ENCODE measurements around the gene SUSD5. TPM values are rescaled to one million over a fixed set of nuclear protein-coding genes. Genes with fewer than 3 reads are reported as not detected.

SUSD5 gene
- total and polyA plus RNA-seq, 10 donors = 0.33 to 4.5 (median 0.97) TPM

DNA sequence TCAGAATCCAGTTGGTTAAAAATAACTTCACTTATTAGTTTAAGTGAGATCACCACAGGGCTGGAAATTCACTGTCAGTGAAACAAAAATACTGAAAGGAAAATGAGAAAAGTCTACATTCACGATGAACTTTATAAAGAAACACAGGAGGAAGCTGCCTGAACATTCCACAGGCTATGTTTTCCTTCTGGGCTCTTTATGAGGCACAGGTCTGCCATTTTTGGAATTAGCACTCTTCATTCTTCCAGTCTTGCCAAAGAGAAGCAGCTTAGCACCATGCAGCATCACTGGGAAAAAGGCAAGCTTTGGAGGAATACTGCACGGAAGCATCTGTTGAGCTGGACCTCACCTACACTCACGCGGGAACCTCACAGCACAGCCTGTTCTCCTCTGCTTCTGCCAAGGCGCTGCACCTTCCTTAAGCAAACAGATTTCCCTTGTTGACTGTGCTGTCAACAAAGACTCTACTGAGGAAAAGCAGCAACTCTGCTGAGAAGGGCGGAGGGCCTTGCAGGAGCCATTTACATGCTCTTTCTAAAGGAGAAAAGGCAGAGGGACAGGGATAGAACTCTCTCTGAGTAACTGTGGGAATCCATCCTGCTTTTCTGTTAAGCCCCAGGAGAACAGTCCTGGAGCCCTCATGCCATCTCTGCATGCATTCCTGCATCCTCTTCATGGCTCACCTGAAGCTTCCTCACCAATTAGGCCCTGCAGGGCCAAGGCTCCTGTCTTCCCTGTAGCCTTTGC is 15.7 kb downstream of the SUSD5 start:
- WGBS, 5 donors = 73 to 80% (median 76%) methylated on average over 6 of the region's 6 CpGs
- Histone ChIP-seq H3K36me3 (no peaks in the 10 kb centered on the region), H3K4me1 (no peaks in the 10 kb centered on the region), H3K27me3 (replicated peaks in 1 of 7) (no peaks in the 10 kb centered on the region), H3K4me3 (no peak overlapping the region), H3K27ac (no peak overlapping the region), H3K9me3 (no peaks in the 10 kb centered on the region)
- intact Hi-C loops (cut with DNase I; ENCODE audit: low total_unique reads) = no loop called here
- TF ChIP-seq, protein P1, sequence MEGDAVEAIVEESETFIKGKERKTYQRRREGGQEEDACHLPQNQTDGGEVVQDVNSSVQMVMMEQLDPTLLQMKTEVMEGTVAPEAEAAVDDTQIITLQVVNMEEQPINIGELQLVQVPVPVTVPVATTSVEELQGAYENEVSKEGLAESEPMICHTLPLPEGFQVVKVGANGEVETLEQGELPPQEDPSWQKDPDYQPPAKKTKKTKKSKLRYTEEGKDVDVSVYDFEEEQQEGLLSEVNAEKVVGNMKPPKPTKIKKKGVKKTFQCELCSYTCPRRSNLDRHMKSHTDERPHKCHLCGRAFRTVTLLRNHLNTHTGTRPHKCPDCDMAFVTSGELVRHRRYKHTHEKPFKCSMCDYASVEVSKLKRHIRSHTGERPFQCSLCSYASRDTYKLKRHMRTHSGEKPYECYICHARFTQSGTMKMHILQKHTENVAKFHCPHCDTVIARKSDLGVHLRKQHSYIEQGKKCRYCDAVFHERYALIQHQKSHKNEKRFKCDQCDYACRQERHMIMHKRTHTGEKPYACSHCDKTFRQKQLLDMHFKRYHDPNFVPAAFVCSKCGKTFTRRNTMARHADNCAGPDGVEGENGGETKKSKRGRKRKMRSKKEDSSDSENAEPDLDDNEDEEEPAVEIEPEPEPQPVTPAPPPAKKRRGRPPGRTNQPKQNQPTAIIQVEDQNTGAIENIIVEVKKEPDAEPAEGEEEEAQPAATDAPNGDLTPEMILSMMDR (IDR thresholded peaks at IDR 0.05 in 8 of 11, conservative IDR thresholded peaks at IDR 0.05 in 3 of 11) = no peak
- TF ChIP-seq POLR2AphosphoS5 (IDR thresholded peaks at IDR 0.05) = no peak
- no peak for TF ChIP-seq POLR2A (IDR thresholded peaks at IDR 0.05)
- no peak for DNase-seq

DNA sequence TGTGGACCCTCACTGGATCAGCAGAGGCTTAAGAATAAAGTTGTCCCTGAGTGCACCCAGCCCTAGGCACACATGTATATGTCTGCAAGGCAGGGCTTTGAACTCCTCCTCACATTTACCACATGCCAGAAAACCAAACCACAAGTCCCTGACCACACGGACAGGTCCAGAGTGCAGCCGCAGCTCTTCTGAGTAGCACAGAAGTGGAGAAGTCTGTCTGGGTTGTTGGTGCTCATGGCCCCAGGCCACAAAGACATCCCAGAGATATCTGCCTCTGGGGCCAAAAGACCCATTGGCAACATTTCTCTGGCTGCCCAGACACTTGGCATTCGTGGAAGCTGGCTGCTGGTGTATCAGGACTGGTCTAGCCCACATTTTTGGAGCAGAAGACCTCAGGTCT is 17.4 kb downstream of the SUSD5 start:
- Histone ChIP-seq H3K9me3 (no peaks in the 10 kb centered on the region), H3K27me3 (replicated peaks in 1 of 7) (no peaks in the 10 kb centered on the region), H3K4me1 (no peaks in the 10 kb centered on the region), H3K27ac (no peak overlapping the region), H3K36me3 (no peaks in the 10 kb centered on the region), H3K4me3 (no peak overlapping the region)
- intact Hi-C loops (cut with DNase I; ENCODE audit: low total_unique reads) = no loop called here
- 67 to 91% (median 74%) methylated on average over 3 of the region's 3 CpGs for WGBS, 5 donors
- no peak for DNase-seq
- TF ChIP-seq, protein P1 (IDR thresholded peaks at IDR 0.05 in 8 of 11, conservative IDR thresholded peaks at IDR 0.05 in 3 of 11) = no peak
- TF ChIP-seq POLR2AphosphoS5 (IDR thresholded peaks at IDR 0.05) = no peak
- no peak for TF ChIP-seq POLR2A (IDR thresholded peaks at IDR 0.05)

DNA sequence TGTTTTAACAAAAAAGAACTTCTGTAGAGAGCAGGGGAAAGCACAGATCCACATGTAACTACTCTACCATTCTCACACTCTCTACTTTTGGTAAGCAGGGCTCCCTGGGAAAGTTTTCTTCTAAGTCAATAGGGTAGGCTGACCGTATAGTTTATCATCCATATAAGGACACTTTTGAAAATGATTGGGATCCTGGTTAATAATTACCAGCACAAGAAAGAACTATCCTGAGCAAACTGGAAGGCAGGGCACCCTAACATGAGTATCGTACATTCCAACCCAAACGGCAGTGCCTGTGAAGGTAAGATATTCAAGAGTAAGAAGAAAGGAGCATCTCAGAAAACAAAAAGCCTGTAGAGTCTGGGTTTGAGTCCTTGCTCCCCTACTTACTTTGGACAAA is 22.1 kb downstream of the SUSD5 start:
- no peak for DNase-seq
- H3K4me3 ChIP-seq = no peak overlapping the region
- H3K27me3 ChIP-seq (replicated peaks in 1 of 7) = no peaks in the 10 kb centered on the region
- TF ChIP-seq POLR2AphosphoS5 (IDR thresholded peaks at IDR 0.05) (no peak), POLR2A (IDR thresholded peaks at IDR 0.05) (no peak)
- TF ChIP-seq, protein P1 (IDR thresholded peaks at IDR 0.05 in 8 of 11, conservative IDR thresholded peaks at IDR 0.05 in 3 of 11) = no peak
- intact Hi-C loops (cut with DNase I; ENCODE audit: low total_unique reads) = no loop called here
- H3K36me3 ChIP-seq = no peaks in the 10 kb centered on the region
- WGBS, 5 donors = 80 to 91% (median 90%) methylated on average over 3 of the region's 3 CpGs
- no peak overlapping the region for H3K27ac ChIP-seq
- H3K9me3 ChIP-seq = no peaks in the 10 kb centered on the region
- H3K4me1 ChIP-seq = no peaks in the 10 kb centered on the region

DNA sequence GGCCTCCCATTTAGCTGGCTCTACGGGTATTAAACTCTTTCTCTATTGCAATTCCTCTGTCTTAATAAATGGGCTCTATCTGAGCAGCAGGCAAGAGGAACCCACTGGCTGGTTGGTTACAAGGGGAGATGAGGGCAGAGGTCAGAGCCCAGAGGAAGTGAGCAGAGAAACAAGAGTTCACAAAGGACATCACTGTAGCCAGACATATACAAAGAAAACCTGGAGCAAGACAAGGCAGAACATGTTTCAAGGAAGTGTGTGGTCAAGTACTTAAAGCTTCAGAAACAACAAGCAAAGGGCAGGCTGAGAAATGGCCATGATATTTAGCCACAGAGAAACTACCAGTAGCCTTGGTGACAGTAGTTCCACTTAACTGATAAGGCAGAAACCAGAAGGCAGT is 24.3 kb downstream of the SUSD5 start:
- no peak for DNase-seq
- TF ChIP-seq POLR2A (IDR thresholded peaks at IDR 0.05) = no peak
- TF ChIP-seq, protein P1 (IDR thresholded peaks at IDR 0.05 in 8 of 11, conservative IDR thresholded peaks at IDR 0.05 in 3 of 11) = no peak
- TF ChIP-seq POLR2AphosphoS5 (IDR thresholded peaks at IDR 0.05) = no peak
- Histone ChIP-seq H3K27ac (no peak overlapping the region), H3K27me3 (replicated peaks in 1 of 7) (no peaks in the 10 kb centered on the region), H3K4me3 (no peak overlapping the region), H3K36me3 (no peaks in the 10 kb centered on the region), H3K9me3 (no peaks in the 10 kb centered on the region), H3K4me1 (no peaks in the 10 kb centered on the region)
- intact Hi-C loops (cut with DNase I; ENCODE audit: low total_unique reads) = no loop called here
- 61 to 100% (median 72%) methylated on average over 1 of the region's 1 CpG for WGBS, 5 donors
